Measurements from ENCODE around the gene ADAMTS16.

DNA sequence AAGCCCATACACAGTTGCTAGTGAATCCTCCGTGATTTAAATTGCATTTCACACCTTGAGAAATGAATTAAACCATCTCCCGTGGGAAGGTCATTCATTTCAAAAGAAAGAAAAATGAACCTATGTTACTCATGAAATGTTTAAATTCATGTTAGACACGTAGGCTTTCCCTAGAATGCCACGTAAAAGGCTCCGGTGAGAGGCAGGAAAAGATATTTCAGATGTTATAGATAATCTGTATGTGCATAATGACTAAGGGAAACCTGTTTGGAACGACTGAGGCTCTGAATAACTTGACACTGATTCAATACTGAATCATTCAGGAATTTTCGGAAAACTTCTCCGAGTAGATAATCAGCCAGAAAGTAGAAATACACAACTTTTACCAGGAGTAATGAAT is 148.1 kb downstream of the ADAMTS16 start:
- TF ChIP-seq GATA3 (IDR thresholded peaks at IDR 0.05; ENCODE audit: low read depth, low read length) (no peak), GATA2 (IDR thresholded peaks at IDR 0.05; ENCODE audit: low read depth, low read length) (no peak)

Measured in SH-SY5Y (cell line).